Fibroblast of skin of right quadriceps (primary cell): ENCODE data around the gene SRRM3.
"Not testable (repeated sequence)": the region's sequence is repeated elsewhere in the genome, so short reads cannot be mapped to it uniquely, and the experiment has no call there.

ENCODE experiments used
- DNase-seq: peaks from one replicate; pipeline ENCODE4 v3.0.0-alpha.2; 2013

The SRRM3 gene

GRCh38 chr7:76267107-76267893 is 65.6 kb downstream of the SRRM3 start:
- no peak for DNase-seq

- no peak for DNase-seq
These were observed 66.1 kb downstream of the SRRM3 start for GRCh38 chr7:76267894-76268183.

- DNase-seq, result no peak
These were observed 66.7 kb downstream of the SRRM3 start for GRCh38 chr7:76268376-76268775.

- DNase-seq, result no peak
These were observed 68.2 kb downstream of the SRRM3 start for GRCh38 chr7:76269895-76270294.

- DNase-seq, result not testable (repeated sequence)
These were observed 69.7 kb downstream of the SRRM3 start for GRCh38 chr7:76271384-76271783.

GRCh38 chr7:76272142-76272541 is 70.4 kb downstream of the SRRM3 start:
- no peak for DNase-seq

- no peak for DNase-seq
These were observed 71.3 kb downstream of the SRRM3 start for GRCh38 chr7:76272851-76273497.

- no peak for DNase-seq
These were observed 71.8 kb downstream of the SRRM3 start for GRCh38 chr7:76273503-76273902.

GRCh38 chr7:76278540-76278939 is 76.8 kb downstream of the SRRM3 start:
- DNase-seq, result no peak

- DNase-seq, result no peak
These were observed 78.7 kb downstream of the SRRM3 start for GRCh38 chr7:76280408-76280807.

- DNase-seq, result no peak
These were observed 79.5 kb downstream of the SRRM3 start for GRCh38 chr7:76281006-76281705.

GRCh38 chr7:76281706-76282343 is 80.1 kb downstream of the SRRM3 start:
- no peak for DNase-seq

- DNase-seq, result no peak
These were observed 80.9 kb downstream of the SRRM3 start for GRCh38 chr7:76282344-76283253.

- no peak for DNase-seq
These were observed 81.8 kb downstream of the SRRM3 start for GRCh38 chr7:76283254-76284159.

- DNase-seq, result no peak
These were observed 84.1 kb downstream of the SRRM3 start for GRCh38 chr7:76285604-76286374.

- DNase-seq, result no peak
These were observed 85.2 kb downstream of the SRRM3 start for GRCh38 chr7:76286842-76287403.

GRCh38 chr7:76290847-76291350 is 89.2 kb downstream of the SRRM3 start:
- DNase-seq, result peak; percentile 38

GRCh38 chr7:76291351-76292212 is 89.9 kb downstream of the SRRM3 start:
- peak; percentile 99 for DNase-seq

- peak; percentile 43 for DNase-seq
These were observed 90.5 kb downstream of the SRRM3 start for GRCh38 chr7:76292213-76292573.
